A673 (cell line): ENCODE results near the gene SETD3. TPM values are rescaled to one million over a fixed set of nuclear protein-coding genes. Genes with fewer than 3 reads are reported as not detected.

Experiments
- BruUV-seq: library from RNA; stranded (reverse); fragments of 400-500 nt; replicated peaks from 2 replicates; lab custom pipeline; 2021; lab: Mats Ljungman, UMichigan
- CTCF ChIA-PET: fragments of 300-600 bp; sonication (Branson Sonifier 250); formaldehyde crosslinking; loops from one replicate; lab custom pipeline; 2022; ENCODE audit warnings: antibody characterized with exemption; lab: Charles Lee
- POLR2A ChIA-PET: fragments of 300-600 bp; sonication (Branson Sonifier 250); formaldehyde crosslinking; loops from one replicate; lab custom pipeline; 2022; ENCODE audit warnings: antibody characterized with exemption; ENCODE audit not compliant: low non-redundant PET; lab: Charles Lee
- DNase-seq: peaks from one replicate; pipeline ENCODE4 v3.0.0-alpha.2; 2015; ENCODE audit warnings: low spot score
- H3K27ac ChIP-seq: fragments of 200-600 bp; sonication (generic); 2 replicates; pipeline ENCODE4 v1.5.1; 2016; ENCODE audit warnings: mixed run types, low read depth, mild to moderate bottlenecking, mixed read lengths, antibody characterized with exemption, low read length; ENCODE audit not compliant: poor library complexity, severe bottlenecking
- H3K27me3 ChIP-seq: fragments of 200-600 bp; sonication (generic); replicated peaks from 2 replicates; pipeline ENCODE4 v1.6.1; 2017; ENCODE audit warnings: mixed run types, low read depth, mild to moderate bottlenecking, mixed read lengths, antibody characterized with exemption, low read length; ENCODE audit not compliant: insufficient read depth, poor library complexity
- H3K36me3 ChIP-seq: fragments of 200-600 bp; sonication (generic); 2 replicates; pipeline ENCODE4 v1.6.1; 2016; ENCODE audit warnings: mixed run types, mild to moderate bottlenecking, mixed read lengths, antibody characterized with exemption, low read length; ENCODE audit not compliant: insufficient read depth, poor library complexity, severe bottlenecking
- H3K4me1 ChIP-seq: fragments of 200-600 bp; sonication (generic); 2 replicates; pipeline ENCODE4 v1.6.1; 2017; ENCODE audit warnings: mixed run types, mild to moderate bottlenecking, mixed read lengths, antibody characterized with exemption, low read length; ENCODE audit not compliant: insufficient read depth, poor library complexity, severe bottlenecking
- H3K4me3 ChIP-seq: fragments of 200-600 bp; sonication (generic); 2 replicates; pipeline ENCODE4 v1.5.1; 2016; ENCODE audit warnings: low read depth, mixed run types, mild to moderate bottlenecking, mixed read lengths, low read length; ENCODE audit not compliant: poor library complexity, severe bottlenecking
- H3K9me3 ChIP-seq: fragments of 200-600 bp; sonication (generic); 2 replicates; pipeline ENCODE4 v1.6.1; 2016; ENCODE audit warnings: mixed run types, low read depth, mild to moderate bottlenecking, mixed read lengths, antibody characterized with exemption, low read length; ENCODE audit not compliant: poor library complexity, severe bottlenecking
- CTCF ChIP-seq: fragments of 300-800, 200-600 bp; sonication (generic); conservative IDR thresholded peaks from 2 replicates; pipeline ENCODE4 v1.5.1; 2017; ENCODE audit warnings: low read depth, mild to moderate bottlenecking, antibody characterized with exemption, low read length, moderate library complexity, mixed read lengths
- EZH2 ChIP-seq: fragments of 200-600 bp; sonication (generic); IDR thresholded peaks from 2 replicates; pipeline ENCODE4 v1.6.1; 2017; ENCODE audit warnings: borderline replicate concordance, low read depth, mild to moderate bottlenecking, mixed read lengths, antibody characterized with exemption, low read length; ENCODE audit not compliant: poor library complexity, severe bottlenecking
- intact Hi-C: fragments of 100-400 bp; cut with micrococcal nuclease; formaldehyde crosslinking; loops from one replicate; pipeline ENCODE4 v1.10.0; 2022; ENCODE audit not compliant: unreplicated experiment
- total RNA-seq: library from RNA; stranded (reverse); gene quantifications from 2 replicates; pipeline ENCODE4 v1.2.3, GENCODE V29; 2021

The SETD3 gene
- total RNA-seq, 1 experiment from 2014 or later: 46.4 TPM

GRCh38 chr14:99425272-99425681 lies 55.4 kb downstream of the SETD3 start:
- Histone ChIP-seq H3K9me3 (no peaks in the 10 kb centered on the region), H3K36me3 (no peaks in the 10 kb centered on the region), H3K4me3 (no peak overlapping the region), H3K4me1 (peaks cover 5% of the 10 kb centered on the region), H3K27ac (no peak overlapping the region), H3K27me3 (no peaks in the 10 kb centered on the region)
- TF ChIP-seq EZH2 (no peak), CTCF (no peak)
- ChIA-PET POLR2A (no interaction called here), CTCF (no interaction called here)
- BruUV-seq: no TSS peak
- DNase-seq: no peak
- intact Hi-C loops: no loop called here

GRCh38 chr14:99424306-99424877 lies 56.3 kb downstream of the SETD3 start:
- Histone ChIP-seq H3K36me3 (no peaks in the 10 kb centered on the region), H3K27ac (no peak overlapping the region), H3K27me3 (no peaks in the 10 kb centered on the region), H3K4me1 (peaks cover 5% of the 10 kb centered on the region), H3K4me3 (no peak overlapping the region), H3K9me3 (no peaks in the 10 kb centered on the region)
- BruUV-seq: no TSS peak
- CTCF ChIA-PET: no interaction called here
- intact Hi-C loops: no loop called here
- no peak for DNase-seq
- POLR2A ChIA-PET: no interaction called here
- TF ChIP-seq EZH2 (no peak), CTCF (no peak)

- H3K9me3 ChIP-seq: no peaks in the 10 kb centered on the region
- no peaks in the 10 kb centered on the region for H3K36me3 ChIP-seq
- H3K27ac ChIP-seq: no peak overlapping the region
- CTCF ChIA-PET: no interaction called here
- POLR2A ChIA-PET: no interaction called here
- BruUV-seq: no TSS peak
- TF ChIP-seq CTCF: no peak
- no peak for TF ChIP-seq EZH2
- intact Hi-C loops: no loop called here
- no peak overlapping the region for H3K4me3 ChIP-seq
- no peak for DNase-seq
- H3K4me1 ChIP-seq: peaks cover 5% of the 10 kb centered on the region
- H3K27me3 ChIP-seq: no peaks in the 10 kb centered on the region
These were observed 57.2 kb downstream of the SETD3 start for GRCh38 chr14:99423434-99423833.
